Vagina (tissue), 2 donors: ENCODE results near the gene RPTOR.

Experiments used
- CTCF ChIP-seq, 3 experiments: fragments of 450-650 bp in 2 of 3; fragments of 200-600 bp in 1 of 3; sonication (generic) in 1 of 3; IDR thresholded peaks; one replicate each; pipeline ENCODE4 v1.5.1; 2017 to 2019; ENCODE audit warnings: antibody characterized with exemption in 3 of 3, mild to moderate bottlenecking in 2 of 3, moderate library complexity in 2 of 3
- POLR2A ChIP-seq, 2 donors: fragments of 450-650 bp; IDR thresholded peaks; one replicate each; pipeline ENCODE4 v1.6.1; 2017; ENCODE audit warnings: antibody characterized with exemption in 2 of 2, mild to moderate bottlenecking in 2 of 2, moderate library complexity in 2 of 2
- POLR2AphosphoS5 ChIP-seq, 2 donors: sonication (generic); formaldehyde crosslinking; IDR thresholded peaks; one replicate each; pipeline ENCODE4 v1.9.0; 2017; ENCODE audit warnings: antibody characterized with exemption in 2 of 2, mild to moderate bottlenecking in 2 of 2, low read depth in 1 of 2; ENCODE audit not compliant: insufficient read depth in 1 of 2

DNA sequence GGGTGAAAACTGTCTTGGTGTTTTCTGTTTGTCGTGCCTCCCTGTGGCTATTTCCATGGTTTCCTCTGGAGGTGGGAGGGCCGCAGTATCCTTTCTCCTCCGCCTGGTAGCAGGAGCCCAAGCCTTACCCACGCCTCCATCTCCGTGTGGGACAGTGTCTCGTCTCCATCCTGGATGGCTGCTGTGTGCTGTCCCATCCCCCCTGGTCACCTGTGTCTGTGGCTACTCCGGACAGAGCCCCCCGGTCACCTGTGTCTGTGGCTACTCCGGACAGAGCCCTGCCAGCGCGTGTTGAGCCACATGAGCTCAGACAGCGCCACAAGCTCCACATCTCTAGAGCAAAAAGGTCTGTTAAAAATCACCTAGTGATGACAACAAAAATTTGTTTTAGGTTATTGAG lies 248.8 kb downstream of the RPTOR start:
- TF ChIP-seq CTCF (IDR thresholded peaks at IDR 0.05) (no peak), POLR2AphosphoS5 (IDR thresholded peaks at IDR 0.05; ENCODE audit: insufficient read depth in 1 of 2, low read depth in 1 of 2) (no peak), POLR2A (IDR thresholded peaks at IDR 0.05) (no peak)
